Epithelial cell of proximal tubule (primary cell): Measurements from ENCODE around the gene GNAO1. TPM values are rescaled to one million over a fixed set of nuclear protein-coding genes. Genes with fewer than 3 reads are reported as not detected.

Experiments
- DNase-seq: peaks from one replicate; pipeline ENCODE4 v3.0.0-alpha.2; 2011; ENCODE audit warnings: low read depth
- H3K4me3 ChIP-seq: 2 replicates; pipeline ENCODE4 v1.5.1; 2011; ENCODE audit warnings: low read depth, mild to moderate bottlenecking, low read length
- CTCF ChIP-seq: conservative IDR thresholded peaks from 2 replicates; pipeline ENCODE4 v1.5.1; 2012; ENCODE audit warnings: low read depth, mild to moderate bottlenecking, low read length
- total RNA-seq: library from RNA; depleted of rRNA; stranded (reverse); fragments of >200 nt; gene quantifications from 2 replicates; pipeline ENCODE4 v1.2.3, GENCODE V29; 2015

The GNAO1 gene
- total RNA-seq, 1 donor from 2014 or later: 1.1 TPM

DNA sequence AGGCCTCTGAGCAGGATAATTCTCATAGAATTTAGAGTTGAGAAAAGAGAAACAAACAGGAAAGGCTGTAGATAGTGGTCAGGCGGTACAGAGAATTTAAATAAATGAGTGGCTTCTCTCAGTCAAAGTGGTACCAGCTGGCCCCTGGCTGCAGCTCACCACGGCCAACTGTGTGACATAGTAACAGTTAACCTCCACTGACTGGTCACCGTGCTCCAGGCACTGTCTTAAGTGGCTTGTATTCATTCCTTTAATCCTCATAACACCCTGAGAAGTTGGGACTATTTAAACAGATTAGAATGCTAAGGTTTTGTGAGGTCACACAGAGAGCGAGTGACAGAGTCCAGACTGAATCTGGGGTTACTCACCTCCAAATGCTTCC lies 108.9 kb downstream of the GNAO1 start:
- no peak overlapping the region for H3K4me3 ChIP-seq
- no peak for DNase-seq
- TF ChIP-seq CTCF: no peak

- no peak for DNase-seq
- TF ChIP-seq CTCF: no peak
- H3K4me3 ChIP-seq: no peak overlapping the region
Observed at GRCh38 chr16:56300891-56301850, 109.9 kb downstream of the GNAO1 start.

DNA sequence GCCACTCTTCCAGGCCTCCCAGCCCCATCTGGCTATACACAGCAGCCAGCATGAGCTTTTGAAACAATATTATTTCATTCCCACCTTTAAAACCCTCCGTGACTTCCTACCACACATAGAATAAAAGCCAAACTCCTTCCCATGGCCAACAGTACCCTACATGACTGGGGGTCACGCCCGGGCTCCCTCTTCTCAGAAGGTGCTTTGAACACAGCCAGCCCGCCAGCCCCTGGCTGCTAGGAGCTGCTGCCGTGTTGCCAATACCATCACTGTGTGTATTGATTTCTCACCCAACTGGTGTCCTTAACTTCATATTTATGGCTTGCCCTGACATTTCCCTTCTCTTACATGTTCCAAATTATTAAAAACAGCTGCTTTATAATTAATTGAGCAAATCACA lies 111.2 kb downstream of the GNAO1 start:
- no peak overlapping the region for H3K4me3 ChIP-seq
- TF ChIP-seq CTCF: no peak
- no peak for DNase-seq

GRCh38 chr16:56303066-56303715 lies 111.9 kb downstream of the GNAO1 start:
- no peak for TF ChIP-seq CTCF
- DNase-seq: no peak

DNA sequence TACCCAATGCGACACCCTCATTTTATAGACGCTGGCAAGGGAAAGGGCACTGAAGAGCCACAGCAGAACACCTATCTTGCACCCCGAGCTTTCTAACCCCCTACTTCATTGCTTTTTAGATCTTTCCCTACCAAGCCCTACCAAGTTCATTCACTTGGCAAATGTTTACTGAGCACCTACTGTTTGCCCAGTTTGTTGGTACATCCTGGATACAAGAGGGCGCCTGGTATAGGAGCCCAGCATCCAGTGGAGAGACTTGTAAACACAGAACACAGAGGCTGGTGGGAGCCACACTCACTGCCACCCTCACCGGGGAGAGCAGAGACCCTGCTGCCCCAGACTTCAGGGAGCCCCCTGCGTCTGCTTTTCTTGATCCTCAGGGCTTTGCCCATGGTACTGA lies 112.6 kb downstream of the GNAO1 start:
- H3K4me3 ChIP-seq: no peak overlapping the region
- TF ChIP-seq CTCF: no peak
- no peak for DNase-seq

More at GRCh38 chr16:56303066-56303715, 111.9 kb downstream of the GNAO1 start:
- no peak overlapping the region for H3K4me3 ChIP-seq

DNA sequence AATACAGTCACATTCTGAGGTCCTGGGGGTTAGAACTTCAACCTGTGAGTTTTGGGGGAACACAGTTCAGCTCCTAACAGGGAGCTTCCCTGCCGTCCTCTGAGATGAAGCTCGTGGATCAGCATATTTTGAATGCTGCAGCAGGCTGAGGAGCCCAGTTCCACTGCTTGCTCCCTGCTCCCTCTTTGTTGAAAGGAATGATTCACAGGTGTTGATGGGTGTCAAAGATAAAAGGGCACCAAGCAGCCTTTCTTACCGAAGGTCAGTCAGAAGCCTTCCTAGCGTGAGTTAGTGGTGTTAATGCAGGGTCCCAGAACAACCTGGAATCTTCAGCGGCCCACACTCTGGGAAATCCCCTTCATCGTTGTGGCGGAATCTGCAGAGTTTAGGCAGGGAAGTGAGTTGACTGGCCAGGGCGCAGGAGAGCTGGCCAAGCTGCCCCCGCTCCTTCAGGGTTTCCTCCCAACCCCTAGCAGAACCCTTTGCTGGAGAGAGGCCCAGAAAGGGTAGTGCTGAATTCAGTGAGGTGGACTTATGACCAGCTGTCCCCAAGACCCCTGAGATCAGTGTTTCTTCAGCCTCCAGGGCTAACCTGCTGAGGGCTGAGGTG lies 114.8 kb downstream of the GNAO1 start:
- DNase-seq: no peak
- no peak overlapping the region for H3K4me3 ChIP-seq

More for the DNA sequence above, 114.8 kb downstream of the GNAO1 start:
- no peak for TF ChIP-seq CTCF
